ENCODE results near the gene ZNRF3. TPM values are rescaled to one million over a fixed set of nuclear protein-coding genes. Genes with fewer than 3 reads are reported as not detected.
"Not testable (repeated sequence)": the region's sequence is repeated elsewhere in the genome, so short reads cannot be mapped to it uniquely, and the experiment has no call there.

The ZNRF3 gene
- polyA plus RNA-seq, 1 experiment: 1.1 TPM

DNA sequence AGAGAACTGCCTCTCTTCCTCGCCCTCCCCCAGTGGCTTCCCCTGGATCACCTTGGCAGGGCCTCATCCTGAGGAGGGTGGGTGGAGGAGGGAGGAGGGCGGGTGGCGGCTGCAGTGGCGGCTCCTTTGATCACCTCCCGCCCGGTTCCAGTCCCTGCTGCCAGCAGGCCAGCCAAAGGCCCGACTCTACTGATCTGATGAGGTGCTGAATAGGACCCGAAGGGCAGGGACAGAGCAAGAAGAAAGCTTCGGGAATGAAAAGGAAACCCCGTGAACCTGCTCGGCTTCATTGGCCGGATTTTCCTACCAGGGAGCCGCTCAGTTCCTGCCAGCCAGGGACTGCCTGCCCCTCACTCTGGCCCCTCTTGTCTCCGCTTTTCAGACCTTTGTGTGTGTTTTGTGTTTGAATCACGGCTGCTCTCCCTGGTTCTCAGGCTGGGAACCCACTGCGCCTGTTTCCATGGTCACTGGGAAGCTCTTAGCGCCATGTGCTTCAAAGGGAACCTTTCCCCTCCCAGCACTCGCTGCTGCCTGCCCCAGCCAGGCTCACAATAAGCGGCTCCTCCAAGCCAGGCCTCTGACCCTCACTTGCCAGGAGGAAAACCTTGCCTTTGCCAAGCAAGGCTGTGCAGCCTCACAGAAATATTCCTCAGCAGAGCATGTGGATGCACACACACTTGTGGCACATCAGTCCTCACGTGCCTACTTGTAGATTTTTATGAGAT, 121.4 kb downstream of the ZNRF3 start:
- no peak for DNase-seq (ENCODE audit: low read depth)
- H3K4me3 ChIP-seq (ENCODE audit: low read depth, low read length): no peak overlapping the region
- CTCF ChIA-PET: interaction anchor here (1.0 to 1.5 kb wide), 2 partner anchors 8 to 10 kb away, joined by 4 to 6 read pairs; no protein-coding TSS in a partner anchor
- TF ChIP-seq, protein P1, sequence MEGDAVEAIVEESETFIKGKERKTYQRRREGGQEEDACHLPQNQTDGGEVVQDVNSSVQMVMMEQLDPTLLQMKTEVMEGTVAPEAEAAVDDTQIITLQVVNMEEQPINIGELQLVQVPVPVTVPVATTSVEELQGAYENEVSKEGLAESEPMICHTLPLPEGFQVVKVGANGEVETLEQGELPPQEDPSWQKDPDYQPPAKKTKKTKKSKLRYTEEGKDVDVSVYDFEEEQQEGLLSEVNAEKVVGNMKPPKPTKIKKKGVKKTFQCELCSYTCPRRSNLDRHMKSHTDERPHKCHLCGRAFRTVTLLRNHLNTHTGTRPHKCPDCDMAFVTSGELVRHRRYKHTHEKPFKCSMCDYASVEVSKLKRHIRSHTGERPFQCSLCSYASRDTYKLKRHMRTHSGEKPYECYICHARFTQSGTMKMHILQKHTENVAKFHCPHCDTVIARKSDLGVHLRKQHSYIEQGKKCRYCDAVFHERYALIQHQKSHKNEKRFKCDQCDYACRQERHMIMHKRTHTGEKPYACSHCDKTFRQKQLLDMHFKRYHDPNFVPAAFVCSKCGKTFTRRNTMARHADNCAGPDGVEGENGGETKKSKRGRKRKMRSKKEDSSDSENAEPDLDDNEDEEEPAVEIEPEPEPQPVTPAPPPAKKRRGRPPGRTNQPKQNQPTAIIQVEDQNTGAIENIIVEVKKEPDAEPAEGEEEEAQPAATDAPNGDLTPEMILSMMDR (IDR thresholded peaks at IDR 0.05; ENCODE audit: insufficient read depth, low read depth, low read length): no peak
- POLR2A ChIA-PET: no interaction called here
- no peaks in the 10 kb centered on the region for H3K36me3 ChIP-seq (ENCODE audit: control insufficient read depth, insufficient read depth, low read length)
- no peaks in the 10 kb centered on the region for H3K27me3 ChIP-seq (ENCODE audit: control insufficient read depth, insufficient read depth, low read length)

DNA sequence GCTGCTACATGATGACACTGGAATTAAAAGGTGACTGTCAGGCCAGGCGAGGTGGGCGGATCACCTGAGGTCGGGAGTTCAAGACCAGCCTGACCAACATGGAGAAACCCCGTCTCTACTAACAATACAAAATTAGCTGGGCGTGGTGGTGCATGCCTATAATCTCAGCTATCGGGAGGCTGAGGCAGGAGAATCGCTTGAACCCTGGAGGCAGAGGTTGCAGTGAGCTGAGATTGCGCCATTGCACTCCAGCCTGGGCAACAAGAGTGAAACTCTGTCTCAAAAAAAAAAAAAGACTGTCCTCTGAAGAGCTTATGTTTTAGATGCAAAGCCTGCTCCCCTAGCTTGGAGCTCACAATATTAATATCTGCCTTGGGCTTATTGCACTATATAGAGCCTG, 122.4 kb downstream of the ZNRF3 start:
- H3K27me3 ChIP-seq (ENCODE audit: control insufficient read depth, insufficient read depth, low read length); POLR2A ChIA-PET; H3K4me3 ChIP-seq (ENCODE audit: low read depth, low read length); H3K36me3 ChIP-seq (ENCODE audit: control insufficient read depth, insufficient read depth, low read length); DNase-seq (ENCODE audit: low read depth): not testable (repeated sequence)
- CTCF ChIA-PET: interaction anchor here (0.7 to 1.5 kb wide), 2 partner anchors 9 to 289 kb away, joined by 5 to 6 read pairs; no protein-coding TSS in a partner anchor

GRCh38 chr22:29006346-29006745, 123.0 kb downstream of the ZNRF3 start:
- Histone ChIP-seq H3K27me3 (ENCODE audit: control insufficient read depth, insufficient read depth, low read length) (no peaks in the 10 kb centered on the region), H3K4me3 (ENCODE audit: low read depth, low read length) (no peak overlapping the region), H3K36me3 (ENCODE audit: control insufficient read depth, insufficient read depth, low read length) (no peaks in the 10 kb centered on the region)
- TF ChIP-seq, protein P1 (IDR thresholded peaks at IDR 0.05; ENCODE audit: insufficient read depth, low read depth, low read length): no peak
- ChIA-PET CTCF (interaction anchor here (0.7 to 1.5 kb wide), 2 partner anchors 8 to 288 kb away, joined by 5 to 6 read pairs; no protein-coding TSS in a partner anchor), POLR2A (no interaction called here)
- no peak for DNase-seq (ENCODE audit: low read depth)

DNA sequence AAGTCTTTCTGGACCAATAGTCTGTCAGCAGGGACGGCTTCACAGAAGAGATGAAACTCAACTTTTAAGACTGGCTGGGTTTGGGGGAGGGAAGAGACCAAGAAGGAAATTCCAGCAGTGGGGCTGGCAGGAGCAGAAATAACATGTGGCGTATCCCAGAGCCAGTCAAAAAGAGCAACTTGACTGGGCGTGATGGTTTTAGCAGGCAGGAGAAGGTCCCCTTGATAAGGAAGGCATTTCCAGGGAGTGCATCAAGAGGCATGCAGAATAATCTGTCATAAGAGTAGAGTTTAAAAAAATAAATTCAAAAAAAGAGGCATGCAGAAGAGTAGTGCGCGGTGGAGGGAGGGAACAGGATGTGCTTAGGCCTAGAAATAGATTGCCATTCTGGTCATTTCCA, 125.8 kb downstream of the ZNRF3 start:
- POLR2A ChIA-PET: no interaction called here
- H3K4me3 ChIP-seq (ENCODE audit: low read depth, low read length): no peak overlapping the region
- CTCF ChIA-PET: interaction anchor here (0.7 kb wide), 1 partner anchor 20 kb away, joined by 3 read pairs; no protein-coding TSS in a partner anchor
- H3K27me3 ChIP-seq (ENCODE audit: control insufficient read depth, insufficient read depth, low read length): no peaks in the 10 kb centered on the region
- no peaks in the 10 kb centered on the region for H3K36me3 ChIP-seq (ENCODE audit: control insufficient read depth, insufficient read depth, low read length)
- DNase-seq (ENCODE audit: low read depth): no peak
- TF ChIP-seq, protein P1 (IDR thresholded peaks at IDR 0.05; ENCODE audit: insufficient read depth, low read depth, low read length): no peak

- CTCF ChIA-PET: interaction anchor here (0.8 to 1.1 kb wide), 2 partner anchors 25 to 410 kb away, joined by 3 to 4 read pairs; no protein-coding TSS in a partner anchor
- no peaks in the 10 kb centered on the region for H3K36me3 ChIP-seq (ENCODE audit: control insufficient read depth, insufficient read depth, low read length)
- no peaks in the 10 kb centered on the region for H3K27me3 ChIP-seq (ENCODE audit: control insufficient read depth, insufficient read depth, low read length)
- POLR2A ChIA-PET: no interaction called here
- no peak for DNase-seq (ENCODE audit: low read depth)
- H3K4me3 ChIP-seq (ENCODE audit: low read depth, low read length): no peak overlapping the region
- TF ChIP-seq, protein P1 (IDR thresholded peaks at IDR 0.05; ENCODE audit: insufficient read depth, low read depth, low read length): no peak
Observed at GRCh38 chr22:29011240-29012100, 128.1 kb downstream of the ZNRF3 start.

Data from BJ (cell line).